ENCODE results near the gene FOXL2NB.

Gene FOXL2NB

DNA sequence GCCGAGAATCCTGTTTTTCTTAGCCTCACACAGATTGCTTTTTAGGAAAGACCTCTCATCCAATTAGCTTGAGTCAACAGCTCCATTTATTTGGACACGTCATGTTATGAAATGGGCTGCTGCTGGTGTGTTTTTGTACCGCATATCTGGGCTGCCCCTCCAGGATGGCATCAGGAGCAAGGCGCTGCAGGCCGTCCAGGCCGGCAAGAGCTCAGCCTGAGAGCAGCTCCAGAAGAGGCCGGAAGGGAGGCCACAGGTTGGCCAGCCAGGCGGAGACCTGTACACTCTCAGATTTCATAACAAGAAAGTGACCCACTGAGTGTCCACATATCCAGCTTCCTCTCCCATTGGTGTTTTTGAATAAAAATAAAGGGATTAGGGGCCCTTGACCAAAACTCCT, 28.3 kb downstream of the FOXL2NB start:
- TF ChIP-seq, protein P1, sequence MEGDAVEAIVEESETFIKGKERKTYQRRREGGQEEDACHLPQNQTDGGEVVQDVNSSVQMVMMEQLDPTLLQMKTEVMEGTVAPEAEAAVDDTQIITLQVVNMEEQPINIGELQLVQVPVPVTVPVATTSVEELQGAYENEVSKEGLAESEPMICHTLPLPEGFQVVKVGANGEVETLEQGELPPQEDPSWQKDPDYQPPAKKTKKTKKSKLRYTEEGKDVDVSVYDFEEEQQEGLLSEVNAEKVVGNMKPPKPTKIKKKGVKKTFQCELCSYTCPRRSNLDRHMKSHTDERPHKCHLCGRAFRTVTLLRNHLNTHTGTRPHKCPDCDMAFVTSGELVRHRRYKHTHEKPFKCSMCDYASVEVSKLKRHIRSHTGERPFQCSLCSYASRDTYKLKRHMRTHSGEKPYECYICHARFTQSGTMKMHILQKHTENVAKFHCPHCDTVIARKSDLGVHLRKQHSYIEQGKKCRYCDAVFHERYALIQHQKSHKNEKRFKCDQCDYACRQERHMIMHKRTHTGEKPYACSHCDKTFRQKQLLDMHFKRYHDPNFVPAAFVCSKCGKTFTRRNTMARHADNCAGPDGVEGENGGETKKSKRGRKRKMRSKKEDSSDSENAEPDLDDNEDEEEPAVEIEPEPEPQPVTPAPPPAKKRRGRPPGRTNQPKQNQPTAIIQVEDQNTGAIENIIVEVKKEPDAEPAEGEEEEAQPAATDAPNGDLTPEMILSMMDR (IDR thresholded peaks at IDR 0.05; ENCODE audit: control insufficient read depth, extremely low read depth, insufficient read depth), result no peak
- no peak overlapping the region for H3K4me3 ChIP-seq (ENCODE audit: low read depth, low read length)
- DNase-seq (ENCODE audit: low read depth), result no peak

DNA sequence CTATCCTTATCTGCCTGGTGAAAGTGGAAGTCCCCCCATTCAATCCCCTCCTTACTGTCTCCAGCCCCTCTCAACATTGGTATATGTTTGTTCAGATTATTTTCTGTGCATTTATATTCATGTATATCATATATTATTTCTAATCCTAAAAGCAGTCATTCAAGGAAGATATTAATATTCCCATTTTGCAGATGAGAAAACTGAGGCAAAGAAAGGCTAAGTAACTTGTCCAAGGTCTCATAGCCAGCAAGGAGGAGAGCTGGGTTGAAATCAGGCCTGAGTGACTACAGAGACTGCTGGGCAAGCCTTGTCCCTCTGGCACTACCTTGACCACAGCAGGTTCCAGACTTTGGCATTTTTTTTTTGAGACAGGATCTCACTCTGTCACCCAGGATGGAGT, 29.0 kb downstream of the FOXL2NB start:
- TF ChIP-seq, protein P1 (IDR thresholded peaks at IDR 0.05; ENCODE audit: control insufficient read depth, extremely low read depth, insufficient read depth), result no peak

DNA sequence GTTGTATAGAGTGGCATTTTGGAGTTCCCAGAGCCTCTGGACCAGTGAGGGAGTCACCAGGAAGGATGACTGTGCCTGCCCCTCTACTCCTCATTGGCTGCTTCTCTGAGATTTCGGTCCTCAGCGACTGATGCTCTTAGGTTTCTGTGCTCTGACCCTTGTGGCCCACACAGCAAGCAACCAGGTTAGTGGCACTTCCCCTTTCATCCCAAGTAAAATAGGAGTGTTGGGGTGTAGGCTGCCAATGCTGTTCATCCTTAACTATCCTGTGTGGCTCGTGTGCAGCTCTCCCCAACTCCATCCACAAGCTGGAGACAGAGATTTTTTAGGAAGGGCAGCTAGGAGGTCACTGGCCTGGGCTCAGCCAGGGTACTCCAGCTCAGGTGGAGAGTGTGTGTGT, 37.8 kb downstream of the FOXL2NB start:
- no peak for DNase-seq (ENCODE audit: low read depth)
- no peak overlapping the region for H3K4me3 ChIP-seq (ENCODE audit: low read depth, low read length)
- TF ChIP-seq, protein P1 (IDR thresholded peaks at IDR 0.05; ENCODE audit: control insufficient read depth, extremely low read depth, insufficient read depth), result no peak

More for the DNA sequence above, 29.0 kb downstream of the FOXL2NB start:
- DNase-seq (ENCODE audit: low read depth), result no peak
- H3K4me3 ChIP-seq (ENCODE audit: low read depth, low read length), result no peak overlapping the region

DNA sequence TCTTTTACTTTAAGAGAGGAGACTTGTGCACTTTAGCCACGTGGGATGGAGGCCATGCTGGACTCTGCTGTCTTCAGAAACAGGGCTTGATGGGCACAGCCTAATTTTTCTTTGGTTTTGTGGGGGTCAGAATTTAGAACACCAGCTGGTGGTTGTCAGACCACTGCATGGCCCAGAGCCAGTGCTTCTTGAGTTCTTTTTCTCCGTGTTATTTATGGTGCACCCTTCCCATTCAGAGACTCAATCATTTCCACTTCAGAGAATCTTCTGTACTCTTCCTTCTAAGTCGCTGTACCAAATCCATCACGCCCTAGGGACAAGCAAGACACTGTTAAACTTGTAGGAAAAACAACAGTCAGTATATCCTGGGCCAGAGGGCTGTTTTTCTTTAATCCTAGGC, 38.9 kb downstream of the FOXL2NB start:
- TF ChIP-seq, protein P1 (IDR thresholded peaks at IDR 0.05; ENCODE audit: control insufficient read depth, extremely low read depth, insufficient read depth), result no peak
- DNase-seq (ENCODE audit: low read depth), result no peak
- H3K4me3 ChIP-seq (ENCODE audit: low read depth, low read length), result no peak overlapping the region

DNA sequence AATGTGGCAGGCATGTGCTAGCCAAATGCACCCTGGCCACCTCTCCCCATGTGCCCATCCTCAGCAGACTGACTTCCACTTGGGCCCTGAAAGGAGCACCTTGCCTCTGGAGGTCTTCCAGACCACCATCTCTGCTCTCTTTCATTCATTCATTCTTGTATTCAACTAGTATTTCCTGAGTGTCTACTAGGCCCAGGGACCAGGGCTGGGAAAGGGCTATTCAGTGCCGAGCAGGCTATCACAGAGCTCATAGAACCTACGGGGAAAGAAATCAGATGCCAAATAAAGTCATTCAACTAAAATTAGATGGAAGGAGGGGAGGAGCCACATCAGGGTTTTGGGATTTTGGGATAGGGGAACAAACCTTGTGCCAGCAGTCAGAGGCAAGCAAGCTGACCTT, 40.2 kb downstream of the FOXL2NB start:
- TF ChIP-seq, protein P1 (IDR thresholded peaks at IDR 0.05; ENCODE audit: control insufficient read depth, extremely low read depth, insufficient read depth), result no peak
- no peak overlapping the region for H3K4me3 ChIP-seq (ENCODE audit: low read depth, low read length)
- no peak for DNase-seq (ENCODE audit: low read depth)

DNA sequence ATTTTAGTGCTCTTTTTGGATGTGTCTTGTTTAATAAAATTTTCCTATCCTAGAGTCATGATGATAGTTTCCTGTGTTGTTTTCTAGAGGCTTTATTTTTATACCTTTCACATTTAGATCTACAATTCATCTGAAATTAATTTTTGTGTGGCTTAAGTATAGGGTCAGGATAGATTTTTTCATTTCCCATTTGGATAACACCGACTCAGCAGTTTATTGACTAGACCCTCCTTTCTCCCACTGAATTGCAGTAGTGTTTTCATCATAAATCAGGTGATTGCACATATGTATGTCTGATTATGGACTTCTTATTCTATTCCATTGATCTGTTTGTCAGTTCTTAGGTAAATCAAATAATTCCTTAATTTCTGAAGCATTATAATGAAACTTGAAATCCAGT, 48.7 kb downstream of the FOXL2NB start:
- TF ChIP-seq, protein P1 (IDR thresholded peaks at IDR 0.05; ENCODE audit: control insufficient read depth, extremely low read depth, insufficient read depth), result no peak
- no peak overlapping the region for H3K4me3 ChIP-seq (ENCODE audit: low read depth, low read length)
- DNase-seq (ENCODE audit: low read depth), result no peak

Data from LNCaP clone FGC (cell line).